CD4-positive, alpha-beta T cell treated with Interleukin-2 at 100 ng/mL for 4 hours (primary cell): ENCODE measurements around the gene GPR42.
A peak's percentile ranks its signal among the peaks of the same experiment; 100 is the strongest.

Source experiments
- DNase-seq: peaks from one replicate; pipeline ENCODE4 v3.0.0-alpha.2; 2020; ENCODE audit warnings: low spot score

Gene GPR42, protein sequence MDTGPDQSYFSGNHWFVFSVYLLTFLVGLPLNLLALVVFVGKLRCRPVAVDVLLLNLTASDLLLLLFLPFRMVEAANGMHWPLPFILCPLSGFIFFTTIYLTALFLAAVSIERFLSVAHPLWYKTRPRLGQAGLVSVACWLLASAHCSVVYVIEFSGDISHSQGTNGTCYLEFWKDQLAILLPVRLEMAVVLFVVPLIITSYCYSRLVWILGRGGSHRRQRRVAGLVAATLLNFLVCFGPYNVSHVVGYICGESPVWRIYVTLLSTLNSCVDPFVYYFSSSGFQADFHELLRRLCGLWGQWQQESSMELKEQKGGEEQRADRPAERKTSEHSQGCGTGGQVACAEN

DNA sequence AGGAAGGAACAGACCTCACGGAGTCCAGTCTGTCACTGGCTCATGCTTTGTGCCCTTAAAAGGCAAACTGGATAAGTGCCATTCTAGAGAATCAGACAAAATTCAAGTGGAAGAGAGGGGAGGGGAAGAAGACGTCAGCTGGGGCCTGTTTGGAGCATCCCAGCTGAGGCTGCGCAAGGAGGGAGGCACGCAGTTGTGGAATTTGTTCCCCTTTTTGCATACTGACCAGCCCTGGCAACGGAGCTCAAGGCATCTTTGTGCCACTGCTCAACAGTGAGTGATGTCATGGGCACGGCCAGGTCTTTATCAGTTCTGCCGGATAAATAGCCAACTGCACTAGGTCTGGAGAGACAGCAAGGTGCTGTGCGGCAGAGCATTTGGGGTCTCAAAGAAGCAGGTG lies at the start of gene GPR42:
GPR42 (plus strand) TSS at position 347 of the 400 bp plus-strand sequence. CDS start 292 bp downstream, outside the sequence.
- no peak for DNase-seq

DNA sequence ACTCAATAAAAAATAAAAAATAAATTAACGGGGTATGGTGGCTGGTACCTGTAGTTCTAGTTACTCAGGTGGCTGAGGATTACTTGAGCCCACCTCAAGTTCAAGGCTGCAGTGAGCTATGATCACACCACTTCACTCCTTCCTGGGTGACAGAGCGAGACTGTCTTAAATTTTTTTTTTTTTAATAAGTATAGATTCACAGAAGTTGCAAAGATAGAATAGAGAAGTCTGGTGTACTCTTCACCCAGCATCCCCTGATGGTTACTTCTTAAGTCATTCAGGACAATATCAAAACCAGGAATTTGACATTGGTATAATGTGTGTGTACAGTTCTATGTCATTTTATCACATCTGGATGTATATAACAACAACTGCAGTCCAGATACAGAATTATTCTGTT lies 49.6 kb upstream of the GPR42 start:
- no peak for DNase-seq

DNA sequence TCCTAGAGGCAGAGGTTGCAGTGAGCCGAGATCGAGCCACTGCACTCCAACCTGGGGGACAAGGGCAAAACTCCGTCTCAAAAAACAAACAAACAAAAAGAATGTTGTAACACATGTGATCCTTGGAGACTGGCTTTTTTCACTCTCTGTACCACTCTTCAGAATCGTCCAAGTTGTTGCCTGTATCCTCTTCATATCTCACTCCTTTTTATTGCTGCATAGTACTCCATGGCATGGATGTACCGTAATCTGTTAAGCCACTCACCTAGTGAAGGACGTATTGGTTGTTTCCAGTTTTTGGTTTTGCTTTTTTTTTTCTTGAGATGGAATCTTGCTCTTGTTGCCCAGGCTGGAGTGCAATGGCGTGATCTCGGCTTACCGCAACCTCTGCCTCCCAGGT lies 48.9 kb upstream of the GPR42 start:
- DNase-seq: no peak

DNA sequence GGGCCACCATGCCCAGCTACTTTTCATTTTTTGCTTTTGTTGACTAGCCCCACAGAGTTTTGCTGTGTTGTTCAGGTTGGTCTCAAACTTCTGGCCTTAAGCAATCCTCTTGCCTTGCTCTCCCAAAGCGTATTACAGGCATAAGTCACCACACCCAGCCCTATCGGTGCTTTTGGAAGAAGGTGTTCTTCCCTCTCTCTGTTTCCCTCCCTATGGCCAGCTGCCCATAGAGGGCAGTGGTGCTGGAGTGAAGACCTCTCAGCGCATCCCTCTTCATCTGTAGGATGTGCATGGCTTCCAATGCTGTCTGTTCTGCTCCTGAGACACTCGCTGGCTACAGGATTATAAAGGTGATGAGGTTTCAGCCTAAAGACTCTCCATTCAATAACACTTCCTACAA lies 43.2 kb upstream of the GPR42 start:
- DNase-seq: no peak

DNA sequence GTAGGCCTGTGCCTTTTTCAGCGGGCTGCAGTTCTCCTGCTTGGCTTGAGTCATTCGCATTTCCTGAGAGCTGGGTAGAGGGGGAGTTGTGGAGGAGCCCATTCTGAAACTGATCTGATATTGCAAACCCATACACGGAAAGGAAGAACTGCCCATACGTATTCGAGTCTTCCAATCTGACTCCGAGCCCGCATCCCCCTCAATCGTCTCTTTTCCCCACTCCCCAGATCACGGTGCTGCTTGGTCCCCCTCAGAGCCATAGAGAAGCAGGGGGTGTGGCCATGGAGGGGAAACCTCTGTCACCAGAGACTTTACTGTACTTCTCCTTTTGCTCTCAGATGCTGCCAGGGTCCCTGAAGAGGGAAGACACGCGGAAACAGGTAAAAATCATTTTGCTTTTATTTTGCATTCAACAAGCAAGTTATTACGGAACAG lies 42.0 kb upstream of the GPR42 start, which contains the start of gene CD22:
CD22 (plus strand) TSS at position 337 of the 435 bp plus-strand sequence. CDS start 2,854 bp downstream, outside the sequence.
- no peak for DNase-seq

DNA sequence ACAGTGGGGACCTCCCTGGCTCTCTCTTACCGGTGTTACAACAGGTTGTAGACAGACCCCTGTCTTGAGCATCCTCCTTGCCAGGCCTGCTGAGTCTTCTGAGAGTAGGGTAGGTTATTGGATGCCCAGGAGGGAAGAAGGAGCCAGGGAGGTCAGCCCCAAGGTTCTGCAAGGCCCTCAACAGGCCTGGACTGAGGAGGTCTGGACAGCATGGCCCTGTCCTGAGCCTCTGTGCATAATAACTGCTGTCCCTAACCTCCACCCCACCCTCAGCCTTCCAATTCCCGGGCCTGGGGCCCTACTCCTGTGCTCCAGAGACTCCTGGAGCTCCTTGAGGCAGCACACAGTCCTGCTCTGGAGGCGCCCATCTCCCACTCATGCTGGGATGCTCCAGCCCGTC lies 41.5 kb upstream of the GPR42 start:
- DNase-seq: no peak

DNA sequence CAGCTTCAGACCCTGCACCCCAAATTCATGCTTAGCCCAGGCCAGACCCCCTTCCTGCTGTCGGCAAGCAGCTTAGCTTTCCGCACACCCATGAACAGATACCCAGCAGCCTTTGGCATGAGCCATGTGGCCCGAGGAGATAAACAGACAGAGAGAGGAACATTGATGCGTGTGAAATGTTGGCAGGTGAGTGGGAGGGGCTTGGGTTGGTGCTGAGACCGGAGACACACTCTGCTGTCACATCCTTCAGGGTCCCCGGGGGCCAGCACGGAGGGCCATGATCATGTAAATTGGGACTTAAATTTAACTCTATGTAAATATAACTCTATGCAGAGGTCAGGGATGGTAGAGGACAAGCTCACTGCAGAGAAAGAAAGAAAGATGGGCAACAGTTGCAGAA lies 40.4 kb upstream of the GPR42 start:
- no peak for DNase-seq

DNA sequence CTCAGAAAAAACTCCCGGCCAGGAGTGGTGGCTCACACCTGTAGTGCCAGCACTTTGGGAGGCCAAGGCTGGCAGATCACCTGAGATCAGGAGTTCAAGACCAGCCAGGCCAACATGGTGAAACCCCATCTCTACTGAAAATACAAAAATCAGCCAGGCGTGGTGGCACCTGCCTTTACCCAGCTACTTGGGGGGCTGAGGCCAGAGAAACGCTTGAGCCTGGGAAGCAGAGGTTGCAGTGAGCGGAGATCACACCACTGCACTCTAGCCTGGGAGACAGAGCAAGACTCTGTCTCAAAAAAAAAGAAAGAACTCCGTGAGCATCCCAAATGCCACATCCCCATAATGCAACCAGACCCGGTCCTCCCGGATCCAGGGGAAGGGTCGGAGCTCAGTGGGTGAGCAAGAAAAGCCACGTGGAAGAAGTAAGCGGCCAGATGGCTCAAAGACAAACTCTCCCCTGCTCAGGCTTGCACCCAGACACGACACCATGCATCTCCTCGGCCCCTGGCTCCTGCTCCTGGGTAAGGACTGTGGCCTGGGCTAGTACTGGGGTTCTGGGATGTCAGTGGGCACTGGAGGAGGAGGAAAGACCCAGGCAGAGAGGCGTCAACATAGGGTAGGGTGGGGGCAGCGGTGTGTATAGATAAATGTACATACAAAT lies 39.2 kb upstream of the GPR42 start:
- no peak for DNase-seq

DNA sequence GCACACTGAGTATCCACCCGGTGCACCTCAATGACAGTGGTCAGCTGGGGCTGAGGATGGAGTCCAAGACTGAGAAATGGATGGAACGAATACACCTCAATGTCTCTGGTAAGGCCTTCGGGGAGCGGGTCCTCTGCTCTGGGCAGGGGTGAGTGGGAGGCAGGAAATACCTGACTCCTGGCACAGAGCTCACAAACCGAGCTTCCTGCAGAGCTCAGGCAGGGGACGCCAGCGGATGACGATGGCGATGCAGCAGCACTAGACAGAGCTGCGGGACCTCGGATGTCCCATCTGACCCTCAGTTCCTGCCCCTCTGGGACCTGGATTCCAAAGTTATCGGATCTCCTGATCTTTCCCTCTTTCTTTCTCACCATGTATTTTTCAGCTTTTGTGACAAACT lies 38.1 kb upstream of the GPR42 start:
- no peak for DNase-seq

DNA sequence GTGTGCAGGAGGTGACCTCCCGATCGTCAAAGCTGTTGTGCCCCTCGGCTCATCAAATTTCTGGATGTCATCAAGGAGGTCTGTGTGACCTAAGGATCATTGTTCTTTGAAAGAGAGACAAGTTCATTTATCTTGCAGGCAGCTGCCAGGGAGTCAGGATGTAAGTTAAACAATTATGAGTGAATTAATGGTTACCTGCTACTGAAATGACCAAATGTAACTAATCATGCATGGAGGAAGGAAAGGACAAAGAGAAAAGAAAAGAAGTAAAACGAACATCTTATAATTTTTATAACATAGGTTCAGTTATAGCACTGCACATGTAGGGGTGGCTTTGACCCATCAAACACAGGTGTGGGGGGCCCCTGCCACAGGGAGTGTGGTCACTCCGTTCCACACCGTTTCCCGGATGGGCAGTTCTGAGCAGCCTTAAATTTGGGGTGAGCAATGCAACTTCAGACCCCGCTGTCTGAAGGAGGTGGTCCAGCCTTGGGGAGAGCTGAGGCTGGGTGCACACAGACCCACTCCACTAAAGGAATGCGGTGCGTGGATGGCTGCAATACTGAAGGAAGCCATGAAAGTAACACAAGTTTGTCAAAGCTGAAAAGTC lies 36.6 kb upstream of the GPR42 start:
- DNase-seq: no peak

DNA sequence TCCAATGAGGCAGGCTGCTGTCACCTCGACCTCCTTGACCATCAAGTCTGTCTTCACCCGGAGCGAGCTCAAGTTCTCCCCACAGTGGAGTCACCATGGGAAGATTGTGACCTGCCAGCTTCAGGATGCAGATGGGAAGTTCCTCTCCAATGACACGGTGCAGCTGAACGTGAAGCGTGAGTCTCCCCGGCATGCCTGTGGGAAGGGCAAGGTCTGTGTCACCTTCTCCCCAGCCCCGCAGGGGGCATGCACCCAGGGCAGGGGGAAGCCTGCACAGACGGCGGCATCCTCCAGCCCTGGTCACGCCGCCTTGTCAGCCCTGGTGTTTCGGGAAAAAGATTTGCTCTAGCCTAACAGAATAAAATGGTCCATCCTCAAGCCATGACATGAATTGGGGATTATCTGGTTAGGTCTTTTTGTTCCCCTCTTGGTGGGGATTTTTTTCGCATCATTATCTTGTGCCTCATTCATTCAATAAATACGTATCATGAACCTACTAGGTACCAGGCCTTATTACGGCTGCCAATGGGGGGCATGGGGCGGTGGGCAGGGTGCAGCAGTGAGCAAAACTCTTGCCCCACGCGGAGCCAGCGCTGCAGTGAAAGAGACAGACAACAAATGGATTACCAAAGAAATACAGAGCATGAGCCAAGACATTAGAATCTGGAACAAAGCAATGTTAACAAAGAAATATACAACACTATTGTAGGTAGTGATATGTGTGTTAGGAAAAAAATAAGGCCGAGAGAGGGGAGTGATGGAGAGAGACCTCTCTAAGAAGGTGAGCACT lies 34.5 kb upstream of the GPR42 start:
- no peak for DNase-seq

DNA sequence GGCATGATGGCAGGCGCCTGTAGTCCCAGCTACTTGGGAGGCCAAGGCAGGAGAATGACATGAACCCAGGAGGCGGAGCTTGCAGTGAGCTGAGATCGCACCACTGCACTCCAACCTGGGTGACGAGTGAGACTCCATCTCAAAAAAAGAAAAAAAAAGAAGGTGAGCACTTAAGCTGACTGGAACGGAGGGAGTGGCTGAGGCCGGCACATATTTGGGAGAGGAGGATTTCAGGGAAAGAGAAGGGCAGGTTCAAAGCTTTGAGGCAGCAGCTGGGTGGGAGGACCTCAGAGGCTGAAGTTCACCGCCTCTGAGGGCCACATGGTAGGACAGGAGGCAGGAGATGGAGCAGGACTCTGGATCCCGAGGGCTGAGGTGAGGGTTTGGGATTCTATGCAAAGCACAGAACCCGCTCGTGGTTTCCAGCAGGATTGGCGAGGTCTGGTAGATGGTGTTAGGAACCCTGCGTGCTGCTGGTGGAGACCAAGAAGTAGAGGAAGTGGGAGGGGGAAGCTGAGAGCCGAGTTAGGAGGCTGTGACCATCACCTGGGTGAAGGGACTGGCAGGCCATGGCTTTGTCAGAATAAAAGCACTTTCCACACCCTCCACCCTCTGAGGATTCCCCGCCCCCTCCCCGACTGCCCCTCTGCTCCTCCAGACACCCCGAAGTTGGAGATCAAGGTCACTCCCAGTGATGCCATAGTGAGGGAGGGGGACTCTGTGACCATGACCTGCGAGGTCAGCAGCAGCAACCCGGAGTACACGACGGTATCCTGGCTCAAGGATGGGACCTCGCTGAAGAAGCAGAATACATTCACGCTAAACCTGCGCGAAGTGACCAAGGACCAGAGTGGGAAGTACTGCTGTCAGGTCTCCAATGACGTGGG lies 33.5 kb upstream of the GPR42 start:
- DNase-seq: no peak

DNA sequence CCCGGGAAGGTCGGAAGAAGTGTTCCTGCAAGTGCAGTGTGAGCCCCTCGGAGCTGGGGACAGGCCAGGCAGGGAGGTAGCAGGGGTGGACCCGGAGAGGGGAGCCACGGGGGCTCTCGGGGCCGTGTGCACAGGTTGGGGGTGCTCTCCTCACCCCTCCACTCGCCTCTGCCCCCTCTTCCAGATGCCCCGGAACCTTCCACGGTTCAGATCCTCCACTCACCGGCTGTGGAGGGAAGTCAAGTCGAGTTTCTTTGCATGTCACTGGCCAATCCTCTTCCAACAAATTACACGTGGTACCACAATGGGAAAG lies 32.9 kb upstream of the GPR42 start:
- DNase-seq: no peak

DNA sequence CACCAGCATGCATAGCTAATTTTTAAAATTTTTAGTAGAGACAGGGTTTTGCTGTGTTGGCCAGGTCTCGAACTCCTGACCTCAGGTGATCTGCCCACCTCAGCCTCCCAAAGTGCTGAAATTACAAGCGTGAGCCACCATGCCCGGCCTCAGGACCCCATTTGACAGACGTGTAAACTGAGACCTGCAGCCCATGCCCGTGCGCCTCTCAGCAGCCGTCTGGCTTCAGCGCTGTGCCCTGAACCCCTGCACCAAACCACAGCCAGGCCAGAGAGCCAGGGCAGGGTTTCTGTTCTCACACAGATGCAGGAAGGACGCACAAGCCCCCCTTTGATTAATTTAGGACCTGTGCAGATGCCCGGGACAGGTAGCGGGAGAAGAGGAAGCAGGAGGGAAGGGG lies 30.4 kb upstream of the GPR42 start:
- DNase-seq: no peak

DNA sequence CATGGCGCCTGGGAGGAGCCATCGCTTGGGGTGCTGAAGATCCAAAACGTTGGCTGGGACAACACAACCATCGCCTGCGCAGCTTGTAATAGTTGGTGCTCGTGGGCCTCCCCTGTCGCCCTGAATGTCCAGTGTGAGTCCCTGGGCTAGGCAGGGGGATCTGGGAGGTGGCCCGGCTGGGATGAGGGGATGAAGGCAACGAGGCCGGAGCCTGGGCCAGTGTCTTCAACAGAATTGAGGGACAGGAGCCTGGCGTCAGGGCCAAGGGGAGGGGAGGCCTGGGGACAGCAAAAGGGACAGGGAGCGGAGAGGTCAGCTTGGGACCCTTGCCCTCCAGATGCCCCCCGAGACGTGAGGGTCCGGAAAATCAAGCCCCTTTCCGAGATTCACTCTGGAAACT lies 29.9 kb upstream of the GPR42 start:
- DNase-seq: no peak

DNA sequence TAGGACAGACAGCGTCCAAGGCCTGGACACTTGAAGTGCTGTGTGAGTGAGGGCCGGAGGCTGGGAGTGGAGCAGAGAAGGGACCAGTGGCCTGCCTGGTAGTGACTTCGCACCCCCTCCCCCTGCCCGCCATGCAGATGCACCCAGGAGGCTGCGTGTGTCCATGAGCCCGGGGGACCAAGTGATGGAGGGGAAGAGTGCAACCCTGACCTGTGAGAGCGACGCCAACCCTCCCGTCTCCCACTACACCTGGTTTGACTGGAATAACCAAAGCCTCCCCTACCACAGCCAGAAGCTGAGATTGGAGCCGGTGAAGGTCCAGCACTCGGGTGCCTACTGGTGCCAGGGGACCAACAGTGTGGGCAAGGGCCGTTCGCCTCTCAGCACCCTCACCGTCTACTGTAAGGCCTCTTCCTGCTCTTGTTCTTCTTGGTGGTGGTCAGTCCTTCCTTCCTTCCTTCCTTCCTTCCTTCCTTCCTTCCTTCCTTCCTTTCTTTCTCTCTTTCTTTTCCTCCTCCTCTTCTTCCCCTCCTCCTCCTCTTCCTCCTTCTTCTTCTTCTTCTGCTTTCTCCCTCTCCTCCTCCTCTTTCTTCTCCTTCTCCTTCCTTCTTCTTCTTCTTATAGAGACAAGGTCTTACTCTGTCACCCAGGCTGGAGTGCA lies 29.2 kb upstream of the GPR42 start:
- no peak for DNase-seq

DNA sequence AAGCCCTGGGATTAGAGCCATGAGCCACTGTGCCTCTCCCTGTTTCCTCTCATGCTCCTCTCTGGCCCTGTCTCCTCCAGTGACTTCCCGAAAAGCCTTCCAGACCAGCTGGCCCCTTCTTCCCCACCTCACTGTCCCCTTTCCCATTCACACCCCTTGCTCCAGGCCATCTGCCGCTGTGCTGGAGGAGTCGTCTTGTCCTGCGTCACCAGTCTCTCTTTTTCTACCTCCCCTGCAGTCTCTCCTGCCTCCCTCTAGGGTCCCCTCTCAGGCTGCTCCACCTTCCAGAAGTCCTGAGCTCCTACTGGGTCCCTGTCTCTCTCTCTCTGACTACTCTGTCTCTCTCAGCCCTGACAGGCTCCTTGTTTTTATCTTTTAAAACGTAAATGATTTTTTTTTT lies 28.4 kb upstream of the GPR42 start:
- no peak for DNase-seq

DNA sequence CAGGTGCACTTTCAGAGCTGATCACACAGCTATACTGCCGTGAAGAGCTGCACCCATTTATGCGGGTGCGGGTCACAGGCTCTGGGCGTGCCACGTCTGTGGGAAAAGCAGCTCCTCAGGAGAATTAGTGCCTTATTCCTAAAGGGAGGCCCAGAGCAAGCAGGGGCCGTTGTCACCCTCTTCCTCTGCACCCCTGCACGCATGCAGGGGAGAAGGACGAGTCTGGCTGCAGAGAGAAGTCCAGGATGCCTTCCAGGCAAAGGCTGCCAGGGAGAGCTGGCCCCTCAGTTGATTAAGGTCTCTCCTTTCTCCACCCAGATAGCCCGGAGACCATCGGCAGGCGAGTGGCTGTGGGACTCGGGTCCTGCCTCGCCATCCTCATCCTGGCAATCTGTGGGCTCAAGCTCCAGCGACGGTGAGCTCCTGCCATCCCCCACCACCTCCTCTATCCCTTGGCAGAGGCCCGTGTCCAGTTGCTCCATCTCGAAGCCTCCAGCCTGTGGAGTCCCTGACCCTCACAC lies 26.3 kb upstream of the GPR42 start:
- no peak for DNase-seq

DNA sequence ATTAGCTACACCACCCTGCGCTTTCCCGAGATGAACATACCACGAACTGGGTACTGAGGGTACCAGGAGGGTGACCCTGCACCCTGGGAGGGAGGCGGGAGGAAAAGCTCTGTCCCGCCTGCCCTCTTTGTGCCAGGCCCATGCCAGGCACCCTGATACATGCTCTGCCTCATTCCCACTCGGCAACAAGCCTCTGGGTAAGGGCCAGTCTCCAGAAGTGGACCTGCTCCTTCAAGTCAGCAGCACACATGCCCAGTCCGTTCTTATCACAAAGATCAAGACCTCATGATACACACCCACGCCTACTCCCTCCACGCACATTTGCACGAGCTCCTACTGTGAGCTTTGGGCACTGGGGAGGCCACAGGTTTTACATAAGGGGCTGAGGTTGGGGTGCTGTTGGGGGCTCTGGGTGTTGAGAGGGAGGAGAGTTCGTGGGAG lies 25.2 kb upstream of the GPR42 start:
- DNase-seq: no peak

DNA sequence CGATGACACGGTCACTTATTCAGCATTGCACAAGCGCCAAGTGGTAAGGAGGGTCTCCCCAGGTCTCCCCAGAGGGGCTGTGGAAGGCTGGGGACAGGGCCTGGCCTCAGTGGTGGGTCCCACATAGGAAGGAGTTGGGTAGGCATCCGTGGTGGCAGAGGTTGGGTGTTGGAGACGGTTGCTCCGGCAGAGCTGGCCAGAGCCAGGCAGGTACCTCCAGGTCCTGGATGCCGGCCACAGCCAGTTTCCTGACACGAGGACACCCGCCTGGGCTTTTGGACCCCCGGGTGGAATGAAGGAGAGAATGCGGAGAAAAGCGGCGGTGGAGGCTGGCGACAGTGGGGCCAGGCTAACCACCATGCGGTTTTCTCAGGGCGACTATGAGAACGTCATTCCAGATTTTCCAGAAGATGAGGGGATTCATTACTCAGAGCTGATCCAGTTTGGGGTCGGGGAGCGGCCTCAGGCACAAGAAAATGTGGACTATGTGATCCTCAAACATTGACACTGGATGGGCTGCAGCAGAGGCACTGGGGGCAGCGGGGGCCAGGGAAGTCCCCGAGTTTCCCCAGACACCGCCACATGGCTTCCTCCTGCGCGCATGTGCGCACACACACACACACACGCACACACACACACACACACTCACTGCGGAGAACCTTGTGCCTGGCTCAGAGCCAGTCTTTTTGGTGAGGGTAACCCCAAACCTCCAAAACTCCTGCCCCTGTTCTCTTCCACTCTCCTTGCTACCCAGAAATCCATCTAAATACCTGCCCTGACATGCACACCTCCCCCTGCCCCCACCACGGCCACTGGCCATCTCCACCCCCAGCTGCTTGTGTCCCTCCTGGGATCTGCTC lies 24.4 kb upstream of the GPR42 start:
- peak; percentile 77 for DNase-seq
